ENCODE data around the gene CLECL1.

Gene CLECL1

DNA sequence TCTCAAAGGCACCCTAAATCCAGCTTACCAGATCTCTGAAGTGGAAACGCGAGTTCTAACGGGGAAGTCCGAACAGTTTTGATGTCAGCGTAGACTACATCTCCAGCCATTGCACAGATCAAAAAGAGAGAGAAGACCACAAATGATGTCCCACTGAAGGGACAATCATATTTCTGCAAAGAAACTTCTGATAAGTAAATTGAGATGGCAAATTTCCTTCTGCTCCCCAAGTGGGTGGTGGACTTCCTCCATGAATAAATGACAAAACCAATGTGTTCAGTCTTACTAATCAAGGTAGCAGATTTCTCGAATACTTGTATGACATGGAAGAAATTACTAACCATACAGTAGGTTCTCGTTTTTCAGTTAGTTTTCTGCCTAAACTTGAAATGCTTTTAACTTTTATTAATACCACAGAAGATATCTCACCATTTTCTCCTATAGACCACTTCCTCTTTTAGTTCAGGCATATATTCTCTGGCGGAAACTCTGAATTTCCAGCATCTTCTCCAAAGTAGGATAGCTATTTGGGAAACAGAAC, at the start of gene CLECL1:
Gene CLECL1 (minus strand): TSS at position 177 of the 541 bp plus-strand sequence.
- DNase-seq, result no peak

DNA sequence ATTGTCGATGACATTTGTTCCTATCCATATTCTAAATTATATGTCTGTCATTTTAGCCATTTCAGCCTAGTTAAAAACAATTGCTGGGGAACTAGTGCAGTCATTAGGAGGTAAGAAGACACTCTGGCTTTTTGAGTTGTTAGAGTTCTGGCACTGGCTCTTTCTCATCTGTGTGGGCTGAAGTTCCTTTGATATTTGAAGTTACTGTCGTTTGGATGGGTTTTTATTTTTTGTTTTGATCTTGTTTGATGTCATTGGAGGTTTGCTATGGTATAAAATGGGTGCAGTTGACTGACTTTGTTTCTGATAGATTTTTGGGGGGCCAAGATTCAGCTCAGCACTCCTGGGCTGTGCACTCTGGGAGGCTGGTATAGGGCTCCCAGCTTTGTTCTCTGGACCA, 48.5 kb upstream of the CLECL1 start:
- no peak for DNase-seq

DNA sequence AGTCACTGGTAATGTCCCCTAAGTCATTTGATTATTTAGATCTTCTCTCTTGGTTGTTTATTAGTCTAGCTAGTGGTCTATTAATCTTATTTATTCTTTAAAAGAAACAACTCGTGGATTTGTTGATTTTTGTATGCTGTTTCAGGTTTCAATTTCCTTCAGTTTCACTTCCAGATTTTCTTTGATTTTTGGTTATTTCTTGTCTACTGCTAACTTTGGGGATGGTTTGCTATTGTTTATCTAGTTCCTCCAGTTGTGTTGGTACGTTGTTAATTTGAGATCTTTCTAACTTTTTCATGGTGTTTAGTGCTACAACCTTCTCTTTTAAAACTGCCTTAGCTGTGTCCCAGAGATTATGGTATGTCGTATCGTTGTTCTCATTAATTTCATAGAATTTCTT, 46.3 kb upstream of the CLECL1 start:
- DNase-seq, result no peak

DNA sequence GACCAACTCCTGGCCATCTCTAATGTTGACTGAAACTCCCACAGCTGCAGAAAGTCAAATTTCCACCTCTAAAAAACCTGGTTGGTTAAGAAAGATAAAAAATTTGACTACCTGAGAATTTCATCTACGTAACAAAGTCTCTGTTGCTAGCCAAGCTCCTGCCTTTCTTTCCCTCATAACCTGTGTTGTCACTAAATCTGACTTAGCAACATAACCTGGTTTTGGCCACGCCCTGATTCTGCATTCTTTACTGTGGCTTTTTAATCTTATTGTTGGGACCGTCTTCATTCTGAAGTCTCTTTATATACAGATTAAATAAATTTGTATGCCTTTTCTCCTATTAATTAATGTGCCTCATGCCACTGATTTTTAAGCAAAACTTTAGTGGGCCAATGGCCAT, 43.9 kb upstream of the CLECL1 start:
- no peak for DNase-seq

DNA sequence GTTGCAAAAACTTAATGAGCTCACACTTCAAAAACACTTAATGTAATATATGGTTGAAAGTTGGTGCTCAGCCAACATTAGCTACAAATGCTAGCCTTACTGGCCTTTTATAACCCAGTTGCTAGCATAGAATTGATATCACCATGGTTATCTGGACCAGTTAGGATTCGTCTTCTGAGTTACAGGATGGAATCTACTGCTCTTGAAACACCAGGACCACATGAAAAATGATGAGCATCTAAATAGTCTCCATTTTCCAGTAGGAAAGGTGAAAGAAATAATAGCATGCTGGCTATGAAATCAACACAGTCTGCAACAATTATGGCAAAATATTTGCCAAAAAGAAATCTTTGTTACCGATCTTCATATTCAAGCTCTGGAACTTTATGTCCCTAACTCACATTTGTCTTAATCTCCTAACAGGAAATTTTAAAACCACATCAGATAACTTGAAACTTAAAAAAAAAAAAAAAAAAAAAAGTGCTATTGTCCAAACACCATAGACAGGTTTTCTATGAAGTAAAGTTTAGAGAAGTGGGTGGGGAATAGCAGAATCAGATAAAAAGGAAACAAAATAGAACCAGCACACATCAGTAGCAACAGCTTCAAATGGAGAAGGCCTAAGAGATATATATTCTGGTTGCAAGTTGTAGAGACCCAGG, 40.5 kb upstream of the CLECL1 start:
- DNase-seq, result no peak

DNA sequence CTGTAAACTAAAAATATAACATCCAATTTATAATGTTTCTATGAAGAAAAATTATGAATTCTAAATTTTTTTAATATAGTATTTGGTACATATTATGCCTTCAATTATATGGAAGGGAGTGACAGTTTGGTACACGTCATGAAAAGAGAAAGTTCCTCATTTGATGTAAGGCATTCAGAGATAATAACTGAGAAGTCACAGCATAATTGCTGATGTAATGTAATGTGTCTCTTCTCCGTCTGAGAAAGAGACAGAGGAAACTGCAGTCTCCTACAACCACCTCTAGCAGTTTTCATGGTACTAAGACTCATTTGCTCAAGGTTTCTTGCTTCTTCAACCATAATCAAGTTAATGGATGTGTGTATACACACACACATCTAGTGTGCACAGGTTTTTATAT, 30.1 kb upstream of the CLECL1 start:
- no peak for DNase-seq

DNA sequence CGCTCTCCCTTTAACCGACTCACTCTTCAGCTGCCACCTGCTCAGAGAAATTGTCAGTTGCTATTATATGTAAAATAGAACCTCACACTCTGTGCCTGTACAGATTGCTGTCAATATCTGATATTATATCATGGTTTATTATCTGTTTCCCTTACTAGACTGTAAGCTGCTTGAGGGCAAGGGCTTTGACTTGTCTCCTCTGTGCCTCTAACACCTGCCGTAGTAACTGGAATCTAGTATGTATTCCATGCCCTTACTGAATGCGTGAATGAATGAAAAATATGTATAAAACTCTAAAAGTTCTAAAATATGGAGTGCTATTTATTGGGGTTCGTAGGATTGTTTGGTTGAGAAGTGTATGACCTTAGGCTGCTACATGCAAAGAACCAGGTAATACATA, 29.5 kb upstream of the CLECL1 start:
- no peak for DNase-seq

DNA sequence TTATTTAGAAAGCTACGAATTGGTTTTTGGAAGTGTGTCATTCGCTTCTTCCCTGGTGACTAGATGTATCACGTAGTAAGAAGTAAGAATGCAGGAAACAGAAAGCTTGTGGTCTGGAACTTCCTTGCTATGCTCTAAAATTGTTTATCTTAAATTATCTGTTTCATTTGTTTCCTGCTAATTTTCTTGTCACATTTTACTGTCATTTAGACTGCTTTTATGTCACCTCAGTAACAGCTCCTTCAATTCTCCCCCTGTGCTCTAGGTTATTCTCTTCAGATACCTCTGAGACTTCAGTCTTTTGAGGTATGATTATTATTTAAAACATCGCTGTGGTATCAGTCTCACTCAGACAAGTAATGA, 28.5 kb upstream of the CLECL1 start:
- DNase-seq, result no peak

DNA sequence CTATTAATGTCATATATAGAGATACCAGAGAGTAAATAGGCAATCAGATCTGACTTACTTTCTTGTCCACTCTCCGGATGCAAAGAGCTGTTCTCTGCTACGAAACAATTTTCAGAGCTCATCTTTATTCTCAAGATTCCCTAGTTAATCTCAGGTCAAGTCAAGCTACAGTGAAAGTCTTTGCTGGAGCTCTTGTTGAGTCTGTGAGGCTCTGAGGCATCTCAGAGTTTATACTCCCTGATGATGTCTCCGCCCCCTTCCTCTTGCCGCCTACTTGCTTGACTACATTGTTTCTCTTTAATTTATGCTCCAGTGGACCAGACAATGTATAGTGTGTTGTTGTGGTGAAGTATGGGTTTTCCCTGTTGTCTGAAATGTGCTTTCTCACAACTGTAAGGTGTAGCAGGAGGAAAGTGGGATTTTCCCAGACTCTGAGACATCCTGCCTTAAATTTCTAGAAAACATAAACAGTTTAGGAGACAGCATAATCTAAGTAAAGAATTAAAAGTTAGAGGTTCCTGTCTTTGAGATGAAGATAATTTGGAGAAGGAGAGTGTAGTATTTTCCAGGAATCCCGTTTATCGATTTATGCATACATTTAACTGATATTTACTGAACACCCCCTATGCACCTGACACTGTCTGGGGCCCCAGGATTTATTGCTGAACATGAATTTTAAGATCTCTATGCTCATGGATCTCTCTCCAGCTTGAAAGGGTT, 28.0 kb upstream of the CLECL1 start, which contains the start of gene CD69:
Gene CD69 (minus strand): TSS at position 203 of the 720 bp plus-strand sequence. CDS start 81 bp downstream, at position 122.
- DNase-seq, result no peak

DNA sequence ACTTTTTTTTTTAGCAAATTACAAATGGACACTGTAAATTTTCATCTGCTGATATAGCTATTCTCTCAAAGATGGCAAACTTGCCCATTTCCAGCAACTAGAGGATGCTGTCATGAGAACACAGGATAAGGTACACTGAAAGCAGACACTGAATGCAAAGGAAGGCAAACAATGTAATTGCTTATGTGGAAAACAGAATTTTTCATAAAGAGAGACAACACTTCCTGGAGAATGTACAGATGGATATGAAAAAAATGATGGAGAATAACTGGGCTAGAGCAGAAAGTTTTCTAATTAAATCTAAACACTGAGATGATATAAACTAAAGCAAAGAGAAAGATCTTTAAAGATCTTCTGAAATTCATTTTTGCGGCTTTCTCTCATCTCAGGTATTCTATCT, 27.2 kb upstream of the CLECL1 start:
- no peak for DNase-seq

DNA sequence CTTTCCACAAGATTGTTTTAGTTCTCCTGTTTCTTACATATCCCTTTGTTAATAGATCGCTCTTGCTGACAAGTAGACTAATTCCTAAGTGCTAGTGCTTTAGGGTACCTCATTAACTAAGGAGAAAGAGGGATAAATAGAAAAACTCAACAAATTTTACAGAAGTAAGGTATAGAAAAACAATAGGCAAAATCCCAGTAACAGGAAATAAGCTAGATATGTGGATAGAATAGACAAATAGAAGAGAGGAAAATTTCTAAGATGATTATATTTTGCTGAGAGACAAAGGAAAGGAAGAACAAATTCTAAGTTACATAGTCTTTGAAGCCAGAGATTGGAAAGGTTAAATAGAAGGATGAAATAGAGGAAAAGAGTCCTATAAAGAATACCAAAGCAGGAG, 26.8 kb upstream of the CLECL1 start:
- no peak for DNase-seq

DNA sequence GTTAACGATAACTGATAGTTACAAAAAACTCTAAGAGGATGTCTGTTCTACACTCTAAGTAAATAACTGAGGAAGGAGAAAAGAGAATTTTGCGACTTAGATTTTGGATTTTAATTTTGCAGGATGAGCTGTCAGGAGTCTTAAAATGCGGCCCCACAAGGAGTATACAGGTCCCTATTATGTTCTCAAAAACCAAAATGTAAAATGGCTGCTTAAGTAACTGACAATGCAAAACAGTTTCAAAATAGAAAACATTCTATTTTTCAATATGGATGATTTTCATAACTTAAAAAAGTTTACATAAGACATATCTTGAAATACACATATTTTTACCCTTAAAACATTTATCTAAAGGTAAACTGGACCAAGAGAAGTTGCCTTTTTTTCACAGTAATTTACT, 25.2 kb upstream of the CLECL1 start:
- no peak for DNase-seq

DNA sequence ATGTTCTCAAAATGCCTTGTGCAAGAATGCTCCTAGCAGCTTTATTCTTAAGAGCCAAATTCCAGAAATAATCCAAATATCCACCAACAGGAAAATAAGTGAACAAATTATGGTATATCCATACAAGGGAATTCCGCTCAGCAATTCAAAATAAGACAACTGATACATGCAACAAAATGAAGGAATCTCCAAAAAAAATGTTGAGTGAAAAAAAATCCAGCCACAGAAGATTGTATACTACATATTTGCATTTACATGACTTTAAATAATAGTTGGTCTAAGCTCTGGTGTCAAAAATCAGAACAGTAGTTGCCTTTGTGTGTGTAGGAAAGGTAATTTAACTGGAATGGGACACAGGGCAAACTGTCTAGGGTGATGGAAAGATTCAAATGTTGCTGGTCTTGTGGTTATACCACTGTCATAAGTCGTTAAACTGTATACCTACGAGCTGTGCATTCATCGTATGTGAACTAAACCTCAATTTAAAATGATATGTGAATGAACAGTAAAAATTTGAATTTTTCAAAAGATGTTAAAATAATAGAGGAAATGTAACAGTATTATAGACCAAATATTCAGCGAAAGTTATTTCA, 24.6 kb upstream of the CLECL1 start:
- no peak for DNase-seq

DNA sequence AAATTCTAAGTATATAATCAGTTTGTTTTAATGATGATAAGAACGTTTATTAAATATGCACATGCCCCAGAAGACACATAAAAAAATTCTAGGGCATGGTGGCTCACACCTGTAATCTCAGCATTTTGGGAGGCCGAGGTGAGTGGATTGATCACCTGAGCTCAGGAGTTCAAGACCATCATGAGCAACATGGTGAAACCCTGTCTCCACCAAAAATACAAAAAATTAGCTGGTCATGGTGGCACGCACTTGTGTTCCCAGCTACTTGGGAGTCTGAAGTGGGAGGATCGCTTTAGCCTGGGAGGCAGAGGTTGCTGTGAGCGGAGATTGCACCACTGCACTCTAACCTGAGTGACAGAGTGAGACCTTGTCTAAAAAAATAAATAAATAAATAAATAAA, 23.8 kb upstream of the CLECL1 start:
- no peak for DNase-seq

DNA sequence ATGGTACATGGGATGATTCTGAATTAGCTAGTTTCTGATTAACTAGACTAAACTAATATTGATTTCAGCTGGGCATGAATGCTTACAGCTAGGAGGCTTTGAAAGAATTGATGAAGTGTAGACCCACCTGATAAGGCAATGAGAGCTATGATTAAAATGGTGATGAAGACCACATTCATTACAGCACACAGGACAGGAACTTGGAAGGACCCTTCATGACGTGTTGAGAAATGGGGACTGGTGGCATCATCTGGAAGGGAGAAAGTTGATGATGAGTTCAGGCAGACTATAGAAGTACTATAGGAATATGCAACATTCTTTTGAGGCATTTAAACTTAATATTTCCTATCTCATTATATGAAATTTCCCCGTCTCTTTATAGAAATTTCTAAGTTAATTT, 23.3 kb upstream of the CLECL1 start:
- no peak for DNase-seq

DNA sequence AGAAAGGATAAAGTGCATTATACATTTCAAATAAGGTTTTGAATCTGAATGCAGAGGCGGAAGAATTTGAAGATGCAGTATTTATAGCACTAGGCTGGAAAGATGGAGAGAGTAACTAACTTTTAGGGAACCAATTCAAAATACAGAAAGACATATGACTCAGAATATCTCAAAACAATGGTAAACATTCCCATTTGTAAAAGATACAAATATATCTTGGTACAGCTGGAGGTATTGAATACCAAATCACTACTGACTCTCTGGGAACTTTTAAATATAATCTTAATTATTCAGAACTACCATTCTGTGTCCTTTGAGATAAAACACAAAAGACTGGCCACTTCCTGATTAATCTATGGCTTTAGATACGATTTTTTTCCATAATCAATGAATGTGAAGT, 22.7 kb upstream of the CLECL1 start:
- DNase-seq, result no peak

DNA sequence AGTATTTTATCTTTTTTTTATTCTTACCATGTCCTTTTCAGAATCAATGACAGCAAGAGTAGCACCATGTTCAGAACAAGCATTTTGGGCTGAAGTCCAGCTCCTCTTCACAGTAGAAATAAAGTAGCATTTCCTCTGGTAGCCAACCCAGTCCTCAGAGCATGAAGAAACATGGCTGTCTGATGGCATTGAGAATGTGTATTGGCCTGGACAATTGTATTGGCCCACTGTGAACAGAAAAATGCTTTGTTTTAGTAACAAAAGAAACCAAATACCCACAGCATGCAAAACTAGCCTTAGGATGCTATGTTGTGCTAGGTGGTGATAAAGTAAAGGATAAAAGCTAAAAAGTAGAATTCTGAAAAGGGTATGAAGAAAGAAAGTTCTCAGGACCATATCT, 22.1 kb upstream of the CLECL1 start:
- DNase-seq, result no peak

DNA sequence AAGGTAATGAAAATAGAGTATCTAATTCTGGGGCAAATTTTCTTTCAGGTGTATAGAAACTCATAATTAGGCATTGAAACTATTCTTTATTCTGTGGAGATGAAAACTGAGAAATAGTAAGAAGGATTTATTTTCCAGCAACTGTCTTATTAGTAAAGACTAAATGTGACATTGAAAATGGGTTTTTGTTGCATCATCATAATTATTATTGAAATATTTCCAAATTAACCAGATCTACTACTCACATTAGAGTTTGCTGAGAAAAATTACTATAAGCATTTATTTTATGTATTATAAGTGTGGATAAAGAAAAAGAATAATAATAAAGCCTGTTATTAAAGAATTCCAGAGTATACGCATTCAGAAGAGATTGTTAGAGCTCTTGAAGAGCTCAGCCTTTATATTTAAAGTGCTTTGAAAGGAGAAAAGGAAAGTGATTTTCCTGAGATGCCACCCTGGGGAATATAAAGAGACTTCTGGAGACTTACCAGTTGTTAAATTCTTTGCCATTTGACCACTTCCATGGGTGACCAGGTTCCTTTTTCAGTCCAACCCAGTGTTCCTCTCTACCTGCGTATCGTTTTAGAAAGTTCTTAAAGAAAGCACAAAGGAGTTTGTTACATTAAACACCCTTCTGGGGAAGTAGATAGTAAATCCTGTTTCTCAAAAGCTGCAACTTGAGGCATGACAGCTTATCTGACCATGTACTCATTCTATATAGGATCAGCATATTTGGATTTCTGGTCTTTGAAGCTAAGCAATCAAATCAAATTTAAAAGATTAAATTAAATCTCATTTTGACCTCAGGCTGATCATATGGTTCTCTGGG, 21.4 kb upstream of the CLECL1 start:
- DNase-seq, result no peak

DNA sequence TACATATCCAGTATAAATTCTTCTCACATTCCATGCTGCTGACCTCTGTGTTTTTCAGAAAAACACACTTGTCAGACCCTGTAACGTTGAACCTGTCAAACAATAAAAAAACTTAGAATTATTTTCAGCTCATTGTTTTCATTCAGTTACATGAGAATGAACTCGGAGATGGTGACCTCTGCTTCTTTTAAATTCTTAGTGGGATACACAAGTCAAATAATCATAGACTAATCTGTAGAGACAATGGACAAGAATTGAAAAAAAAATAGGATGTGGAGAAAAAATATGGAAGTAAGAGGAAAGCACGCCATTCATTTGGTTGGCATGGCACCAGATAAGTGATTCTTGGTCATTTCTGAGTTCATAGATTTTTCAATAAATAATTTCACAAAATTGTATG, 20.6 kb upstream of the CLECL1 start:
- DNase-seq, result no peak

DNA sequence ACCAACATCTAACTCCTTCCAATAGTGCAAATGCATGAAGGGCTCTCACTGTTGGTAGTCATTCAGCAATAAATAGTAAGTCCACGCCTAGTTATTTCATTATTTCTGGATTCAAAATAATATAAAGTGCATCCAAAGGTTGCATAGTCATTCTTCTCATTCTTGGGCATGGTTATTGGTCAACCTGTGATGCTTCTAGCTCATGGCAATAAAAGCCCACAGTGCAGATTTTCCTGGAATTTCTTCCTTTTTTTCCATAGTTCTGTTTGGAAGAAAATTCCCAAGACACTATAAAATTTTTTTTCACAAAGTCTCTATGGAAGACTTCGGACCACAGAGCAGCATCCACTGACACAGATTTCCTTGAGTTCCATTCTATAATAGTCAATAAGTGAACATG, 20.2 kb upstream of the CLECL1 start:
- DNase-seq, result no peak

DNA sequence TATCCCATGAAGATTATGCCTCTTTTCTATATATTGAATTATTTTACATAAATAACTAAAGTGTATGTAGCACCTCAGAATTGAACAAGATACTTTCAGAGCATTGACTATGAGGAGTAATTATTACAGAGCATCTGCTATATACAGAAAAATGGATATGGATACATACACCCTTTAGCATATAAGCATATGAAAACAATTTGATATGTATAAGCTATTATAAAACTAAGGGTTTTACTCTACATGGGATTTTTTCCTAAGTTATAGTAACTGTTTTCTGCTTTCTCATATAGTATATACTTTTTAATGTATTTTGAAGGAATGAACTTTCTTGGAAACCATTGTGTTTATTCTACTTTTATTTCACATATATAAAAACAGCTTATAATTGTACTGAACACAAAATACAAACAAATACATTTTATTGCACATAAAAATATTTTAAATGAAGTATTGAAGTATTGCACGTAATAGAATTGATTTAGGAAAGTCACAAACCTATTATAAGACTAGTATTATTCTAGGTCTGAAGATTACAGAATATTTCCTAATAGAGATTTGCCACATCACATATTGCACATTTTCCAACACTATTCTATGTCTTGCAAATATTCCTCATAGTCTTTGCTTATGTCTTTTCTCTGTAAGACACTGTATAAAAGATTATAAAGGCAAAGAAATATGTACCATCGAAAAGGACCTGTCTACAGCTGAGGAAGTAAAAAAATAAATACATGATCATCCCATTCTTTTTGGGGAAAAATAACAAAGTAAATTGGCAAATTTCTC, 19.4 kb upstream of the CLECL1 start:
- no peak for DNase-seq
